GM21737 (cell line): Measurements from ENCODE around the gene SPIN1.

Experiments
- ATAC-seq: cut with Tn5 transposase; IDR thresholded peaks from one replicate; pipeline ENCODE4 v1.9.1; 2021; ENCODE audit warnings: mild to moderate bottlenecking, moderate library complexity; ENCODE audit not compliant: unreplicated experiment

The SPIN1 gene

GRCh38 chr9:88387552-88388202, 567 bp upstream of the SPIN1 start:
- no peak for ATAC-seq

- ATAC-seq = peak; percentile 26
Observed at GRCh38 chr9:88388886-88389605, 802 bp downstream of the SPIN1 start.

- no peak for ATAC-seq
Observed at GRCh38 chr9:88390371-88390990, 2.2 kb downstream of the SPIN1 start.

GRCh38 chr9:88391236-88391635, 3.0 kb downstream of the SPIN1 start:
- ATAC-seq = no peak

GRCh38 chr9:88391921-88392320, 3.7 kb downstream of the SPIN1 start:
- no peak for ATAC-seq

GRCh38 chr9:88392549-88392948, 4.3 kb downstream of the SPIN1 start:
- no peak for ATAC-seq

- no peak for ATAC-seq
Observed at GRCh38 chr9:88396836-88397577, 8.8 kb downstream of the SPIN1 start.

GRCh38 chr9:88398016-88398415, 9.8 kb downstream of the SPIN1 start:
- ATAC-seq = no peak

- no peak for ATAC-seq
Observed at GRCh38 chr9:88399966-88400365, 11.7 kb downstream of the SPIN1 start.

- ATAC-seq = no peak
Observed at GRCh38 chr9:88403340-88403739, 15.1 kb downstream of the SPIN1 start.

- no peak for ATAC-seq
Observed at GRCh38 chr9:88406051-88406450, 17.8 kb downstream of the SPIN1 start.

GRCh38 chr9:88411471-88411870, 23.2 kb downstream of the SPIN1 start:
- ATAC-seq = no peak

GRCh38 chr9:88414298-88414697, 26.1 kb downstream of the SPIN1 start:
- ATAC-seq = no peak

GRCh38 chr9:88418025-88418424, 29.8 kb downstream of the SPIN1 start:
- ATAC-seq = no peak

GRCh38 chr9:88418715-88419540, 30.7 kb downstream of the SPIN1 start:
- no peak for ATAC-seq

GRCh38 chr9:88420227-88420626, 32.0 kb downstream of the SPIN1 start:
- no peak for ATAC-seq

GRCh38 chr9:88421348-88421747, 33.1 kb downstream of the SPIN1 start:
- no peak for ATAC-seq

- no peak for ATAC-seq
Observed at GRCh38 chr9:88425538-88425950, 37.3 kb downstream of the SPIN1 start.

- ATAC-seq = no peak
Observed at GRCh38 chr9:88426651-88427050, 38.4 kb downstream of the SPIN1 start.

GRCh38 chr9:88429595-88430430, 41.6 kb downstream of the SPIN1 start:
- no peak for ATAC-seq
